ENCODE data around the gene TBL3. TPM values are rescaled to one million over a fixed set of nuclear protein-coding genes. Genes with fewer than 3 reads are reported as not detected.
A peak's percentile ranks its signal among the peaks of the same experiment; 100 is the strongest.

TBL3 gene
- total and polyA plus RNA-seq, 9 of the 15 experiments (the other 6 are each of a cell fraction or from before 2014, with no cell fraction given) = 0.97 to 117 (median 24.5) TPM

DNA sequence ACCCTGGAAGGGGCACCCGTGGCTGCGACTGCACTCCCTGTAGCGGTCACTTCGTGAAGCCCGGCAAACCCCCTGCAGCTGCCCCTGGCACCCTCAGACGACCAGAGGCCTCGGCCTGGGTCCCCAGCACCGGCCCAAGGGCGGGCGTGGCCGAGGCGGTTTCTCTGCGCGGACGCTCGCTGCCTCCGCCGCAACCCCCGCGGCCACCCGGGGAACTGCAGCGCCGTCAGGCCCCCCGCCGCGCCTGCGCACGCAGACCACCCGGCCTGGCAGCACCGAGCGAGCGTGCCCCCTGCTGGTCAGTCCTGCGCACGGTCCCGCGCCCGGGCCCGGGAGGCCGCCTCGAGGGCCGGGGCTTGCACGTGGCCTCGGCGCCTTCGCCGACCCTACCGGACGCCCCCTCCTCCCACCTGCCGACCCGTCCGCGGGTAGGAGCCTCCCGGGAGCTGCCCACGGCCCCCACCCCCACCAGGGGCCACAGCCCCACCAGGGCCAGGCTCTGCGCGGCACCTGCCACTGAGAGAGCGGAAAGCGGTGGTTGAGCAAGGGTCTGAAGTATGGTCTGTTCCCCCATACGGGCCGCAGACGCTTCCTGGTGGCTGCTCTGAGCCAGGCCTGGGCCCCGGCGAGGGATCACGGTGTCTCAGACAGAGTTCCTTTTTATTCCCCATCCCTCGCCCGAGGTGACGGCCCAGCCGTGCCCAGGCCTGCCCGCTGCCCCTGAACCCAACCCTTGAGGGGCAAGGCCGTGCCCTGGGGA, 42.1 kb upstream of the TBL3 start (continued):
- TF ChIP-seq, protein P1, sequence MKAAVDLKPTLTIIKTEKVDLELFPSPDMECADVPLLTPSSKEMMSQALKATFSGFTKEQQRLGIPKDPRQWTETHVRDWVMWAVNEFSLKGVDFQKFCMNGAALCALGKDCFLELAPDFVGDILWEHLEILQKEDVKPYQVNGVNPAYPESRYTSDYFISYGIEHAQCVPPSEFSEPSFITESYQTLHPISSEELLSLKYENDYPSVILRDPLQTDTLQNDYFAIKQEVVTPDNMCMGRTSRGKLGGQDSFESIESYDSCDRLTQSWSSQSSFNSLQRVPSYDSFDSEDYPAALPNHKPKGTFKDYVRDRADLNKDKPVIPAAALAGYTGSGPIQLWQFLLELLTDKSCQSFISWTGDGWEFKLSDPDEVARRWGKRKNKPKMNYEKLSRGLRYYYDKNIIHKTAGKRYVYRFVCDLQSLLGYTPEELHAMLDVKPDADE (conservative IDR thresholded peaks at IDR 0.05; ENCODE audit: control insufficient read depth, low read depth, low read length) = peak; percentile 63; the same call in 1 of the 2 replicates
- TF ChIP-seq RAD21 (CRISPR knock-in tag; conservative IDR thresholded peaks at IDR 0.05 in 1 of 2, IDR thresholded peaks at IDR 0.05 in 1 of 2) (peak; percentile 98), HNRNPL (IDR thresholded peaks at IDR 0.05; ENCODE audit: low read depth, low read length) (peak; percentile 65; the same call in 1 of the 2 replicates), FOXJ3 (CRISPR knock-in tag; IDR thresholded peaks at IDR 0.05) (no peak), NR2F6 (CRISPR knock-in tag; IDR thresholded peaks at IDR 0.05) (no peak), XRCC5 (IDR thresholded peaks at IDR 0.05; ENCODE audit: low read depth, low read length) (peak; percentile 62; the same call in 1 of the 2 replicates), POU5F1 (IDR thresholded peaks at IDR 0.05; ENCODE audit: borderline replicate concordance, low read depth, low read length, partially characterized antibody) (no peak), FOXK1 (CRISPR knock-in tag; IDR thresholded peaks at IDR 0.05; ENCODE audit: borderline replicate concordance) (no peak), ZFP1 (CRISPR knock-in tag; IDR thresholded peaks at IDR 0.05) (no peak), CCNT2 (IDR thresholded peaks at IDR 0.05; ENCODE audit: borderline replicate concordance, extremely low read depth, insufficient read length, low read depth, low read length) (peak; percentile 77)
- TF ChIP-seq, protein P2, sequence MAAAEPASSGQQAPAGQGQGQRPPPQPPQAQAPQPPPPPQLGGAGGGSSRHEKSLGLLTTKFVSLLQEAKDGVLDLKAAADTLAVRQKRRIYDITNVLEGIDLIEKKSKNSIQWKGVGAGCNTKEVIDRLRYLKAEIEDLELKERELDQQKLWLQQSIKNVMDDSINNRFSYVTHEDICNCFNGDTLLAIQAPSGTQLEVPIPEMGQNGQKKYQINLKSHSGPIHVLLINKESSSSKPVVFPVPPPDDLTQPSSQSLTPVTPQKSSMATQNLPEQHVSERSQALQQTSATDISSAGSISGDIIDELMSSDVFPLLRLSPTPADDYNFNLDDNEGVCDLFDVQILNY (CRISPR knock-in tag; IDR thresholded peaks at IDR 0.05) = peak; percentile 59; the same call in 1 of the 2 replicates
- TF ChIP-seq, protein P3, sequence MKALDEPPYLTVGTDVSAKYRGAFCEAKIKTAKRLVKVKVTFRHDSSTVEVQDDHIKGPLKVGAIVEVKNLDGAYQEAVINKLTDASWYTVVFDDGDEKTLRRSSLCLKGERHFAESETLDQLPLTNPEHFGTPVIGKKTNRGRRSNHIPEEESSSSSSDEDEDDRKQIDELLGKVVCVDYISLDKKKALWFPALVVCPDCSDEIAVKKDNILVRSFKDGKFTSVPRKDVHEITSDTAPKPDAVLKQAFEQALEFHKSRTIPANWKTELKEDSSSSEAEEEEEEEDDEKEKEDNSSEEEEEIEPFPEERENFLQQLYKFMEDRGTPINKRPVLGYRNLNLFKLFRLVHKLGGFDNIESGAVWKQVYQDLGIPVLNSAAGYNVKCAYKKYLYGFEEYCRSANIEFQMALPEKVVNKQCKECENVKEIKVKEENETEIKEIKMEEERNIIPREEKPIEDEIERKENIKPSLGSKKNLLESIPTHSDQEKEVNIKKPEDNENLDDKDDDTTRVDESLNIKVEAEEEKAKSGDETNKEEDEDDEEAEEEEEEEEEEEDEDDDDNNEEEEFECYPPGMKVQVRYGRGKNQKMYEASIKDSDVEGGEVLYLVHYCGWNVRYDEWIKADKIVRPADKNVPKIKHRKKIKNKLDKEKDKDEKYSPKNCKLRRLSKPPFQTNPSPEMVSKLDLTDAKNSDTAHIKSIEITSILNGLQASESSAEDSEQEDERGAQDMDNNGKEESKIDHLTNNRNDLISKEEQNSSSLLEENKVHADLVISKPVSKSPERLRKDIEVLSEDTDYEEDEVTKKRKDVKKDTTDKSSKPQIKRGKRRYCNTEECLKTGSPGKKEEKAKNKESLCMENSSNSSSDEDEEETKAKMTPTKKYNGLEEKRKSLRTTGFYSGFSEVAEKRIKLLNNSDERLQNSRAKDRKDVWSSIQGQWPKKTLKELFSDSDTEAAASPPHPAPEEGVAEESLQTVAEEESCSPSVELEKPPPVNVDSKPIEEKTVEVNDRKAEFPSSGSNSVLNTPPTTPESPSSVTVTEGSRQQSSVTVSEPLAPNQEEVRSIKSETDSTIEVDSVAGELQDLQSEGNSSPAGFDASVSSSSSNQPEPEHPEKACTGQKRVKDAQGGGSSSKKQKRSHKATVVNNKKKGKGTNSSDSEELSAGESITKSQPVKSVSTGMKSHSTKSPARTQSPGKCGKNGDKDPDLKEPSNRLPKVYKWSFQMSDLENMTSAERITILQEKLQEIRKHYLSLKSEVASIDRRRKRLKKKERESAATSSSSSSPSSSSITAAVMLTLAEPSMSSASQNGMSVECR (CRISPR knock-in tag; IDR thresholded peaks at IDR 0.05) = peak; percentile 76
- TF ChIP-seq, protein P4, sequence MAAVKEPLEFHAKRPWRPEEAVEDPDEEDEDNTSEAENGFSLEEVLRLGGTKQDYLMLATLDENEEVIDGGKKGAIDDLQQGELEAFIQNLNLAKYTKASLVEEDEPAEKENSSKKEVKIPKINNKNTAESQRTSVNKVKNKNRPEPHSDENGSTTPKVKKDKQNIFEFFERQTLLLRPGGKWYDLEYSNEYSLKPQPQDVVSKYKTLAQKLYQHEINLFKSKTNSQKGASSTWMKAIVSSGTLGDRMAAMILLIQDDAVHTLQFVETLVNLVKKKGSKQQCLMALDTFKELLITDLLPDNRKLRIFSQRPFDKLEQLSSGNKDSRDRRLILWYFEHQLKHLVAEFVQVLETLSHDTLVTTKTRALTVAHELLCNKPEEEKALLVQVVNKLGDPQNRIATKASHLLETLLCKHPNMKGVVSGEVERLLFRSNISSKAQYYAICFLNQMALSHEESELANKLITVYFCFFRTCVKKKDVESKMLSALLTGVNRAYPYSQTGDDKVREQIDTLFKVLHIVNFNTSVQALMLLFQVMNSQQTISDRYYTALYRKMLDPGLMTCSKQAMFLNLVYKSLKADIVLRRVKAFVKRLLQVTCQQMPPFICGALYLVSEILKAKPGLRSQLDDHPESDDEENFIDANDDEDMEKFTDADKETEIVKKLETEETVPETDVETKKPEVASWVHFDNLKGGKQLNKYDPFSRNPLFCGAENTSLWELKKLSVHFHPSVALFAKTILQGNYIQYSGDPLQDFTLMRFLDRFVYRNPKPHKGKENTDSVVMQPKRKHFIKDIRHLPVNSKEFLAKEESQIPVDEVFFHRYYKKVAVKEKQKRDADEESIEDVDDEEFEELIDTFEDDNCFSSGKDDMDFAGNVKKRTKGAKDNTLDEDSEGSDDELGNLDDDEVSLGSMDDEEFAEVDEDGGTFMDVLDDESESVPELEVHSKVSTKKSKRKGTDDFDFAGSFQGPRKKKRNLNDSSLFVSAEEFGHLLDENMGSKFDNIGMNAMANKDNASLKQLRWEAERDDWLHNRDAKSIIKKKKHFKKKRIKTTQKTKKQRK (IDR thresholded peaks at IDR 0.05; ENCODE audit: borderline replicate concordance, low read depth, low read length) = no peak
- TF ChIP-seq, protein P5, sequence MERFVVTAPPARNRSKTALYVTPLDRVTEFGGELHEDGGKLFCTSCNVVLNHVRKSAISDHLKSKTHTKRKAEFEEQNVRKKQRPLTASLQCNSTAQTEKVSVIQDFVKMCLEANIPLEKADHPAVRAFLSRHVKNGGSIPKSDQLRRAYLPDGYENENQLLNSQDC (CRISPR knock-in tag; IDR thresholded peaks at IDR 0.05) = no peak
